Uterus (tissue), 4 donors: ENCODE results near the gene IBA57. TPM values are rescaled to one million over a fixed set of nuclear protein-coding genes. Genes with fewer than 3 reads are reported as not detected.
"Not testable (repeated sequence)": the region's sequence is repeated elsewhere in the genome, so short reads cannot be mapped to it uniquely, and the experiment has no call there.

Experiments used
- DNase-seq, 2 donors: peaks; one replicate each; pipeline ENCODE4 v3.0.0-alpha.2; 2019 to 2020
- H3K27ac ChIP-seq, 2 donors: fragments of 200-600 bp; sonication (generic); 1 replicate in 1 of 2; 2 replicates in 1 of 2; pipeline ENCODE4 v1.5.1; 2016 to 2018
- H3K27me3 ChIP-seq, 2 donors: fragments of 200-600 bp; sonication (generic); one replicate each; pipeline ENCODE4 v1.5.1; 2018 to 2019; ENCODE audit warnings: control low read depth in 1 of 2
- H3K36me3 ChIP-seq, 2 donors: fragments of 200-600 bp; sonication (generic); one replicate each; pipeline ENCODE4 v1.5.1; 2019; ENCODE audit warnings: control low read depth in 1 of 2
- H3K4me1 ChIP-seq, 2 donors: fragments of 200-600 bp; sonication (generic); one replicate each; pipeline ENCODE4 v1.5.1; 2018 to 2019; ENCODE audit warnings: control low read depth in 1 of 2
- H3K4me3 ChIP-seq, 2 donors: fragments of 200-600 bp; sonication (generic); 1 replicate in 1 of 2; 2 replicates in 1 of 2; pipeline ENCODE4 v1.5.1; 2018 to 2019; ENCODE audit warnings: mild to moderate bottlenecking in 1 of 2
- H3K9me3 ChIP-seq, 2 donors: fragments of 200-600 bp; sonication (generic); one replicate each; pipeline ENCODE4 v1.5.1; 2019; ENCODE audit warnings: control low read depth in 1 of 2
- POLR2A ChIP-seq, 2 donors: fragments of 450-650 bp; IDR thresholded peaks; one replicate each; pipeline ENCODE4 v1.6.1; 2016; ENCODE audit warnings: antibody characterized with exemption in 2 of 2, mild to moderate bottlenecking in 1 of 2, moderate library complexity in 1 of 2
- intact Hi-C: fragments of 100-400 bp; cut with DNase I; formaldehyde crosslinking; loops from one replicate; pipeline ENCODE4 v1.15.1; 2023; ENCODE audit warnings: low total_unique reads
- total RNA-seq, 4 donors: library from RNA; depleted of rRNA in 3 of 4; stranded (reverse); fragments of >200 nt in 3 of 4; gene quantifications; one replicate each; pipeline versions ENCODE4 v1.1.0 to v1.2.4, GENCODE V29; 2014 to 2023
- TF ChIP-seq, protein P1 (sequence below), 4 experiments: fragments of 200-600 bp in 2 of 4; fragments of 450-650 bp in 2 of 4; sonication (generic) in 2 of 4; IDR thresholded peaks; one replicate each; pipeline ENCODE4 v1.5.1; 2016 to 2019; ENCODE audit warnings: antibody characterized with exemption in 4 of 4, mild to moderate bottlenecking in 2 of 4, moderate library complexity in 1 of 4
- donor health status: DM: yes; HTN: yes; CAD: no.

IBA57 gene
- total RNA-seq, 4 donors from 2014 or later, result 3.3 to 13.5 (median 7.5) TPM

DNA sequence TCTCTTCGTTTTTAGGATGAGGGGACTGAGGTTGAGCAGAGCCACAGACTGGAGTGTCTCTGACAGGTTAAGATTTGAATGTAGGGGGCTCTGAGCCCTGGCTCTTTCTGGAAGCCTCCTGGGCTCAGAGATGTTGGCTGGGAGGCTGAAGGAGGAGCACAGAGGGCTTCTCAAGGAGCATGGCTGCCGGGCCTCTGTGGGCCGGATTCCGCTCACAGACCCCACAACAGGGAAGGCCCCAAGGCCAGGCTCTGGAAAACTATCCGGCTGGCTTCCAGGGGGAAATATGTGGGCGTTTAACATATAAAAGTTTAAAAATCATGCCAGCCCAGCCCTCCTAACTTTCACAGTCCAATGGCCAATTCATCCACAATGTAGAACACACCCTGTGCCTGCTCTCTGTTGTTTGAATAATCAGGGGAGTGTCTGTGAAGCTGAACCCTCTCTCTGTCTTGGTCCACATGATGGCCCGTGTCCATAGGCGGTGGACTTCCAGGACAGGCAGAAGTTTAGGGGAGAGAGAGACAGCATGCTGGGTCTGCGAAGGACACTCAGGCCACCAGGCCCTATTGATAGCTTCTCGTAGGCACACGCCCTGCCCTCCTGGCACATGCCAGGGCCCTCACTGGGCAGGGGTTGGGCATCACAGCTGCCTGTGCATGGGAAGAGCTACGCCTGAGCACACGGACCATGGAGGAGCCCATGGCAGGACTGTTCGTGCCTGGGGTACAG, 53.1 kb downstream of the IBA57 start:
- Histone ChIP-seq H3K9me3 (no peaks in the 10 kb centered on the region), H3K27ac (no peak overlapping the region), H3K4me1 (no peaks in the 10 kb centered on the region), H3K27me3 (no peaks in the 10 kb centered on the region), H3K36me3 (no peaks in the 10 kb centered on the region), H3K4me3 (no peak overlapping the region)
- TF ChIP-seq, protein P1, sequence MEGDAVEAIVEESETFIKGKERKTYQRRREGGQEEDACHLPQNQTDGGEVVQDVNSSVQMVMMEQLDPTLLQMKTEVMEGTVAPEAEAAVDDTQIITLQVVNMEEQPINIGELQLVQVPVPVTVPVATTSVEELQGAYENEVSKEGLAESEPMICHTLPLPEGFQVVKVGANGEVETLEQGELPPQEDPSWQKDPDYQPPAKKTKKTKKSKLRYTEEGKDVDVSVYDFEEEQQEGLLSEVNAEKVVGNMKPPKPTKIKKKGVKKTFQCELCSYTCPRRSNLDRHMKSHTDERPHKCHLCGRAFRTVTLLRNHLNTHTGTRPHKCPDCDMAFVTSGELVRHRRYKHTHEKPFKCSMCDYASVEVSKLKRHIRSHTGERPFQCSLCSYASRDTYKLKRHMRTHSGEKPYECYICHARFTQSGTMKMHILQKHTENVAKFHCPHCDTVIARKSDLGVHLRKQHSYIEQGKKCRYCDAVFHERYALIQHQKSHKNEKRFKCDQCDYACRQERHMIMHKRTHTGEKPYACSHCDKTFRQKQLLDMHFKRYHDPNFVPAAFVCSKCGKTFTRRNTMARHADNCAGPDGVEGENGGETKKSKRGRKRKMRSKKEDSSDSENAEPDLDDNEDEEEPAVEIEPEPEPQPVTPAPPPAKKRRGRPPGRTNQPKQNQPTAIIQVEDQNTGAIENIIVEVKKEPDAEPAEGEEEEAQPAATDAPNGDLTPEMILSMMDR (IDR thresholded peaks at IDR 0.05), result no peak
- no peak for TF ChIP-seq POLR2A (IDR thresholded peaks at IDR 0.05)
- intact Hi-C loops, result no loop called here
- no peak for DNase-seq

DNA sequence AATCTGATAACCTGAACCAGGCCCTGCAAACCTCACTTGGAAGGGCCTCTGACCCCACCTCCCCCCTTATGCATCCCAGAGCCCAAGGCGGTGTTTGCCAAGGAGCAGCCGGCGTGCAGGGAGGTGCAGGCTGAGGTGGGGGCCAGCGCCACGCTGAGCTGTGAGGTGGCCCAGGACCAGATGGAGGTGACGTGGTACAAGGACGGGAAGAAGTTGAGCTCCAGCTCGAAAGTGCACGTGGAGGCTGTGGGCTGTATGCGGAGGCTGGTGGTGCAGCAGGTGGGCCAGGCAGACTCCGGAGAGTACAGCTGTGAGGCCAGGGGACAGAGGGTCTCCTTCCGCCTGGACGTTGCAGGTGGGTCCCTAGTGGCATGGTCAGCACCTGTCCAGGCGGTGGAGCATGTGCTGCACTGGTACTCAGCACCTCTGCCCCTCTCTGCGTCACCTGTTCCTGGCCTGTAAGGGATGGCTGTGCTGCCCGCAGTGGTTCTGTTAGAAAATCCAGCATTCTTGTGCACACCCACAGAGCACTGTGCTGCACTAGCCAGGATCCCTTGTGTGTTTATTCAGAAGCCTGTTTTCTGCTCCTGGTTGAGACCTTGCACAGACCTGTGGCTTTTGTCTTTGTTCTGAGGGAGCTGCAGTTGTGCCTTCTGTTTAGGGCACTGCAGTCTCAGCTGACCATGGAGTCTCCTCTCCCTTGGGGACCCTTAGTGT, 53.8 kb downstream of the IBA57 start:
- H3K9me3 ChIP-seq, result peaks cover 0 to 3% of the 10 kb centered on the region in 2 donors
- H3K27ac ChIP-seq, result no peak overlapping the region
- DNase-seq, result no peak
- no peak for TF ChIP-seq POLR2A (IDR thresholded peaks at IDR 0.05)
- TF ChIP-seq, protein P1 (IDR thresholded peaks at IDR 0.05), result no peak
- no peaks in the 10 kb centered on the region for H3K27me3 ChIP-seq
- intact Hi-C loops, result no loop called here
- H3K36me3 ChIP-seq, result no peaks in the 10 kb centered on the region
- H3K4me3 ChIP-seq, result no peak overlapping the region
- H3K4me1 ChIP-seq, result no peaks in the 10 kb centered on the region

DNA sequence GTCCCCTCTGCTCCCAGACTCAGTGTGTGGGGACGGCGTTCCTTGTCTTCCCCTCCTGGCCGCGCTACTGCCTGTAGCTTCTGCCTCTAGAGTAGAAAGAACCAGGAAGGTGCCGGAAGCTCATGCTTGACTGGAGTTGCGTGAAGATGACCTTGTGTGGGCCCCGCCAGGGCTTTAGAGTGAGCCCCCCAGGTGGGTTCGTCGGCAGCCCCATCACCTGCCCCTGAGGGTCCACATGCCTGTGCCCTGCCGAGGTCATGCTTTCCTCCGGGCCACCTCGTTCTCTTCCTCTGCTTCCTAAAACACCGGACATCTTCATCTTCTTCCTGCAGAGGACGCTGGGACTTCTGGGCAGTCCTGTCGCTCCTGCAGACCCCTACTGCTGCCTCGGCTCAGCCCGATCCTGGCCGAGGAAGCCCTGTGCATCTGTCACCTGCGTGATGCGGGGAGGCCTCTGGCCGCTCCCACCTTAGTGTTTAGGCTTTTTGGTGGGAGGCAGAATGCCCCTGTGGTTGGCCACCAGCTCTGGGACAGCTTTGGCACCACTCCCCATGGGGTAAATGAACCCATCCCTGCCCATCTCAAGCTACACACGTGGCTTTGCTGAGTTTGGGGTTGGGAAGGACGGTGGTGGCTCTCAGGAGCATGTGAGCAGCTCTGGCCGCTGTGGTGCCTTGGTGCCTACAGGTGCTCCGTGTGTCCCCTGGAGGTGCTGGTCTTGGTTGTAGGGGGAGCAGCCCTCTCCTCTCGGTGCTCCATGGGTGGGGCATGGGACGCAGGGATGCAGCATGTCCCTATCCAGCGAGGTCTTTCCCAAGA, 54.6 kb downstream of the IBA57 start:
- no peaks in the 10 kb centered on the region for H3K36me3 ChIP-seq

DNA sequence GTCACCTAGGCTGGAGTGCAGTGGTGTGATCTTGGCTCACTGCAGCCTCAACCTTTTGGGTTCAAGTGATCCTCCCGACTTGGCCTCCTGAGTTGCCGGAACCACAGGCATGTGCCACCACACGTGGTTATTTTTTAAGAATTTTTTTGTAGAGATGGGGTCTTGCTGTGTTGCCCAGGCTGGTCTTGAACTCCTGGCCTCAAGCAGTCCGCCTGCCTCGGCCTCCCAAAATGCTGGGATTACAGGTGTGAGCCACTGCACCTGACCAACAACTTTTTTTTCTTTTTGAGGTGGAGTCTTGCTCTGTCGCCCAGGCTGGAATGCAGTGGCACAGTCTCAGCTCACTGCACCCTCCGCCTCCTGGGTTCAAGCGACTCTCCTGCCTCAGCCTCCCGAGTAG, 55.5 kb downstream of the IBA57 start:
- intact Hi-C loops, H3K9me3 ChIP-seq, H3K27ac ChIP-seq, H3K4me1 ChIP-seq, H3K36me3 ChIP-seq, H3K4me3 ChIP-seq, H3K27me3 ChIP-seq, DNase-seq: not testable (repeated sequence)

More for the DNA sequence above, 54.6 kb downstream of the IBA57 start:
- H3K27me3 ChIP-seq, result no peaks in the 10 kb centered on the region
- no peak overlapping the region for H3K4me3 ChIP-seq
- intact Hi-C loops, result no loop called here
- no peaks in the 10 kb centered on the region for H3K4me1 ChIP-seq
- H3K27ac ChIP-seq, result no peak overlapping the region
- DNase-seq, result no peak
- TF ChIP-seq POLR2A (IDR thresholded peaks at IDR 0.05), result no peak
- TF ChIP-seq, protein P1 (IDR thresholded peaks at IDR 0.05), result no peak
- peaks cover 0 to 8% of the 10 kb centered on the region in 2 donors for H3K9me3 ChIP-seq

DNA sequence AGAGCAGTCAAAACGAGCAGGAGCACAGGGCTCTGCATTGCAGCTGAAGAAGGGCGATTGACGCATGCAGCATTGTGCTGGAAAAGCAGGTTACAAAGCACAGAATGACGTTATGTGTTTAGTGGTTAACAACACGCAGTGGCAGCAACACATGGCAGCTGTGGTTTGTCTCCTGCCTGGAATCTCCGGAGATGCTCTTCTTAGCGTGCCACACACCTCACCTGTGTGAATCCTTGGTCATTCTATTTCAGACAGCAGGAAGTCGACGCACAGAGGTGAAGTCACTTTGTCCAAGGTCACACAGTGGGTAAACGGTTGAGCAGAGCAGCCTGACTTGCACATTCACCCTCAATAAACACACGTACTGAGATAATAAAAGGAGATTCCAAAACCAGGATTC, 56.9 kb downstream of the IBA57 start:
- Histone ChIP-seq H3K36me3 (no peaks in the 10 kb centered on the region), H3K27me3 (no peaks in the 10 kb centered on the region), H3K27ac (no peak overlapping the region), H3K4me3 (no peak overlapping the region), H3K9me3 (peaks cover 0 to 9% of the 10 kb centered on the region in 2 donors), H3K4me1 (no peaks in the 10 kb centered on the region)
- TF ChIP-seq POLR2A (IDR thresholded peaks at IDR 0.05), result no peak
- TF ChIP-seq, protein P1 (IDR thresholded peaks at IDR 0.05), result no peak
- intact Hi-C loops, result no loop called here
- no peak for DNase-seq
